DND-41 (cell line): ENCODE data around the gene SEMA3B.
A peak's percentile ranks its signal among the peaks of the same experiment; 100 is the strongest.

Experiments used
- ATAC-seq: fragments of 200-7000 bp; cut with Tn5 transposase; 3 replicates; pipeline ENCODE4 v1.9.1; 2021; ENCODE audit warnings: low read depth; ENCODE audit not compliant: insufficient read depth
- DNase-seq: peaks from one replicate; pipeline ENCODE4 v3.0.0-alpha.2; 2020
- H2AFZ ChIP-seq: 2 replicates; pipeline ENCODE4 v1.6.0; 2012; ENCODE audit warnings: low read depth, low read length
- H3K27ac ChIP-seq: 2 replicates; pipeline ENCODE4 v1.5.1; 2012; ENCODE audit warnings: low read length, inconsistent platforms
- H3K27me3 ChIP-seq: fragments of 200-600 bp; sonication (generic); 2 replicates; pipeline ENCODE4 v1.6.0; 2012; ENCODE audit warnings: low read length, mild to moderate bottlenecking, inconsistent platforms; ENCODE audit not compliant: insufficient read depth, poor library complexity
- H3K36me3 ChIP-seq: 2 replicates; pipeline ENCODE4 v1.5.1; 2012; ENCODE audit warnings: low read length, inconsistent platforms; ENCODE audit not compliant: insufficient read depth
- H3K4me1 ChIP-seq: 2 replicates; pipeline ENCODE4 v1.5.1; 2012; ENCODE audit warnings: mild to moderate bottlenecking, low read length; ENCODE audit not compliant: insufficient read depth
- H3K4me2 ChIP-seq: 2 replicates; pipeline ENCODE4 v1.6.0; 2012; ENCODE audit warnings: mild to moderate bottlenecking, moderate library complexity, low read length, inconsistent platforms; ENCODE audit not compliant: insufficient read depth
- H3K4me3 ChIP-seq, 2 experiments: fragments of 200-600 bp in 1 of 2; shearing (Covaris generic) in 1 of 2; 2 replicates each; pipeline ENCODE4 v1.5.1; 2012 to 2016; ENCODE audit warnings: inconsistent platforms in 2 of 2, low read length in 2 of 2, mild to moderate bottlenecking in 2 of 2, low read depth in 1 of 2, moderate library complexity in 1 of 2
- H3K79me2 ChIP-seq: 2 replicates; pipeline ENCODE4 v1.6.0; 2012; ENCODE audit warnings: low read length, inconsistent platforms; ENCODE audit not compliant: insufficient read depth
- H3K9ac ChIP-seq: 2 replicates; pipeline ENCODE4 v1.6.0; 2012; ENCODE audit warnings: low read depth, mild to moderate bottlenecking, inconsistent platforms, low read length, moderate library complexity
- H3K9me3 ChIP-seq: 2 replicates; pipeline ENCODE4 v1.5.1; 2012; ENCODE audit warnings: low read length, moderate library complexity, mild to moderate bottlenecking, inconsistent platforms; ENCODE audit not compliant: insufficient read depth, severe bottlenecking
- H4K20me1 ChIP-seq: 2 replicates; pipeline ENCODE4 v1.6.0; 2012; ENCODE audit warnings: low read length; ENCODE audit not compliant: insufficient read depth
- CTCF ChIP-seq: IDR thresholded peaks from 2 replicates; pipeline ENCODE4 v1.5.1; 2012; ENCODE audit warnings: borderline replicate concordance, low read length, moderate library complexity, mild to moderate bottlenecking; ENCODE audit not compliant: poor library complexity, severe bottlenecking; ENCODE audit errors: extremely low read depth
- EZH2 ChIP-seq: IDR thresholded peaks from 3 replicates; pipeline ENCODE4 v1.6.1; 2012; ENCODE audit warnings: borderline replicate concordance, low read depth, mild to moderate bottlenecking, moderate library complexity, low read length, inconsistent platforms; ENCODE audit not compliant: severe bottlenecking

The SEMA3B gene

GRCh38 chr3:50299638-50299928, 30.6 kb downstream of the SEMA3B start:
- Histone ChIP-seq H2AFZ (peak overlapping the region; percentile 91), H3K36me3 (peaks cover 6% of the 10 kb centered on the region; the same call in 1 of the 2 replicates), H3K27ac (peak overlapping the region; percentile 83), H3K9me3 (no peaks in the 10 kb centered on the region), H3K4me1 (peaks cover 28% of the 10 kb centered on the region), H3K9ac (peak overlapping the region; percentile 92), H3K4me2 (peak overlapping the region; percentile 100), H3K27me3 (no peaks in the 10 kb centered on the region), H4K20me1 (peaks cover 3% of the 10 kb centered on the region; the same call in 1 of the 2 replicates), H3K79me2 (peaks cover 7% of the 10 kb centered on the region; the same call in 1 of the 2 replicates), H3K4me3 (peak overlapping the region; percentile 33 to 82; a peak in 3 of 4 replicates)
- ATAC-seq (no peak), DNase-seq (no peak)
- TF ChIP-seq EZH2 (no peak), CTCF (no peak)

- Histone ChIP-seq H3K36me3 (peaks cover 6% of the 10 kb centered on the region; the same call in 1 of the 2 replicates), H3K27ac (peak overlapping the region; percentile 83), H3K9me3 (no peaks in the 10 kb centered on the region), H3K9ac (peak overlapping the region; percentile 92), H3K4me1 (peaks cover 28% of the 10 kb centered on the region), H3K4me3 (peak overlapping the region; percentile 33 to 82; a peak in 3 of 4 replicates), H3K79me2 (peaks cover 7% of the 10 kb centered on the region; the same call in 1 of the 2 replicates), H3K4me2 (peak overlapping the region; percentile 100), H3K27me3 (no peaks in the 10 kb centered on the region), H2AFZ (peak overlapping the region; percentile 91), H4K20me1 (peaks cover 3% of the 10 kb centered on the region; the same call in 1 of the 2 replicates)
- TF ChIP-seq CTCF (no peak), EZH2 (no peak)
- ATAC-seq (no peak), DNase-seq (no peak)
Measured at GRCh38 chr3:50299929-50300680, 31.2 kb downstream of the SEMA3B start.

- H3K9me3 ChIP-seq: no peaks in the 10 kb centered on the region
- peaks cover 6% of the 10 kb centered on the region; the same call in 1 of the 2 replicates for H3K36me3 ChIP-seq
- peak overlapping the region; percentile 92; the same call in 1 of the 2 replicates for H3K9ac ChIP-seq
- ATAC-seq (no peak), DNase-seq (no peak)
- peak overlapping the region; percentile 100 for H3K4me2 ChIP-seq
- no peaks in the 10 kb centered on the region for H3K27me3 ChIP-seq
- H2AFZ ChIP-seq: no peak overlapping the region
- H3K4me3 ChIP-seq: no peak overlapping the region
- peaks cover 3% of the 10 kb centered on the region; the same call in 1 of the 2 replicates for H4K20me1 ChIP-seq
- H3K79me2 ChIP-seq: peaks cover 7% of the 10 kb centered on the region; the same call in 1 of the 2 replicates
- no peak for TF ChIP-seq EZH2
- TF ChIP-seq CTCF: no peak
- peaks cover 28% of the 10 kb centered on the region for H3K4me1 ChIP-seq
- no peak overlapping the region for H3K27ac ChIP-seq
Measured at GRCh38 chr3:50300681-50301254, 31.8 kb downstream of the SEMA3B start.
